Activated T-cell treated with anti-CD3 and anti-CD28 coated beads for 48 hours (primary cell): ENCODE measurements around the gene DIP2C.
A peak's percentile ranks its signal among the peaks of the same experiment; 100 is the strongest.
"Not testable (repeated sequence)": the region's sequence is repeated elsewhere in the genome, so short reads cannot be mapped to it uniquely, and the experiment has no call there.

ENCODE experiments used
- DNase-seq: peaks from one replicate; pipeline ENCODE4 v3.0.0-alpha.2; 2020; ENCODE audit warnings: low read depth

The DIP2C gene

GRCh38 chr10:349081-349480 lies 340.4 kb downstream of the DIP2C start:
- no peak for DNase-seq

- DNase-seq, result no peak
Observed at GRCh38 chr10:348456-348855, 341.0 kb downstream of the DIP2C start.

DNA sequence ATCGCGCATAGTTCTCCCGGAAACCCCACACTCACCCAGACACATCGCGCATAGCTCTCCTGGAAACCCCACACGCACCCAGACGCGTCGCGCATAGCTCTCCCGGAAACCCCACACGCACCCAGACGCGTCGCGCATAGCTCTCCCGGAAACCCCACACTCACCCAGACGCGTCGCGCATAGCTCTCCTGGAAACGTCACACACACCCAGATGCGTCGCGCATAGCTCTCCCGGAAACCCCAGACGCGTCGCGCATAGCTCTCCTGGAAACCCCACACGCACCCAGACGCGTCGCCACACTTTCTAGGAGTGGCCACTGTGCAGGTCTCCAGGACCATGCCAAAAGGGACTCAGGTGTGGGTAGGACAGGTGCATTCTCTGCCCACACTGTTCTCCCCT lies 341.7 kb downstream of the DIP2C start:
- not testable (repeated sequence) for DNase-seq

DNA sequence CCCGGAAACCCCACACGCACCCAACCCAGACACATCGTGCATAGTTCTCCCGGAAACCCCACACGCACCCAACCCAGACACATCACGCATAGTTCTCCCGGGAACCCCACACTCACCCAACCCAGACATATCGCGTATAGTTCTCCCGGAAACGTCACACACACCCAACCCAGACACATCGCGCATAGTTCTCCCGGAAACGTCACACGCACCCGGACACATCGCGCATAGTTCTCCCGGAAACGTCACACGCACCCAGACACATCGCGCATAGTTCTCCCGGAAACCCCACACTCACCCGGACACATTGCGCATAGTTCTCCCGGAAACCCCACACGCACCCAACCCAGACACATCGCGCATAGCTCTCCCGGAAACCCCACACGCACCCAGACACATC lies 342.3 kb downstream of the DIP2C start:
- DNase-seq, result not testable (repeated sequence)

DNA sequence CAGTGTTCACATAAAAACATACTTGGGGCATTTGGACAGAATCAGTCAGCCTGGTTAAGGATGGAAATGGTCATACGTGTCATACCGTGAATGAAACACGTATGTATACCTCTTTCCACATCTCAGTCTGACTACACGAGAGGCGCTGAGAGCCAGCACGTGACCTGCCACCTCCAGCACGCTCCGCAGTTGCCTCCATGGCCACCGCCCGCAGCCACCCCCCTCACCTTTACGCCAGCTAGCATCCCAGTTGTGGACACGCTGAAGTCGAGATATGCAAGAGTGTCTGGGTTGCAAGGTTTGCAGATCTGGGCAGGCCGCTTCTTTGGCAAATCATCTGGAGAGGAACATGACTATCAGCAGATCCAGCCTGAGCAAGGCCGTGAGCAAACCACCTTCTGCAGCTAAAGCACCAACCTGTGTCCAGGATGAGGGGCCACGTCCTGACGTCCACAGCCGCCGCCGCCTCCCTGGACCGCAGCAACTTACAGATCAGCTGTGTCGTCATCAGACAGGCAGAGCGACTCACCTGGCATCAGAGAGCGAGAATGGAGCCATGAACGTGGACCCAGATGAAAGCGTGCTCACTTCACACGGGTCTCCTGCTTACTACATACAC lies 344.8 kb downstream of the DIP2C start:
- no peak for DNase-seq

GRCh38 chr10:343231-344220 lies 345.9 kb downstream of the DIP2C start:
- DNase-seq, result no peak

- no peak for DNase-seq
Observed at GRCh38 chr10:341081-341740, 348.3 kb downstream of the DIP2C start.

- DNase-seq, result no peak
Observed at GRCh38 chr10:340646-341045, 348.8 kb downstream of the DIP2C start.

DNA sequence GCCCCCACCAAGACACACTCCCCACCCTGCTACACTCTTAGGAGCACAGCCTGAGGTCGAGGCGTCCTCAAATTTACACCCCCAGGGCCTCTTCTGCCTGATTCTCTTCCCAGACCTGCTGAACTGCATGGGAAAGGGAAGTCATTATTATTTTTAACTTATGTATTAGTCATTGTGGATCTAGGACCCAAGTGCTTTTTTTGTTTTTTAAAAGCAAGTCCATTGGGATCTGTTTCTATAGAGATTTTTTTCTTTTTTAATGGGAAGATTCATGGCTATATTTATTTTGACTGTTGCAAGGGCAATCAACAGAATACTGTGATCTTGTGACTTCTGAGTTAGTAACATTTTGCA lies 350.5 kb downstream of the DIP2C start:
- no peak for DNase-seq

DNA sequence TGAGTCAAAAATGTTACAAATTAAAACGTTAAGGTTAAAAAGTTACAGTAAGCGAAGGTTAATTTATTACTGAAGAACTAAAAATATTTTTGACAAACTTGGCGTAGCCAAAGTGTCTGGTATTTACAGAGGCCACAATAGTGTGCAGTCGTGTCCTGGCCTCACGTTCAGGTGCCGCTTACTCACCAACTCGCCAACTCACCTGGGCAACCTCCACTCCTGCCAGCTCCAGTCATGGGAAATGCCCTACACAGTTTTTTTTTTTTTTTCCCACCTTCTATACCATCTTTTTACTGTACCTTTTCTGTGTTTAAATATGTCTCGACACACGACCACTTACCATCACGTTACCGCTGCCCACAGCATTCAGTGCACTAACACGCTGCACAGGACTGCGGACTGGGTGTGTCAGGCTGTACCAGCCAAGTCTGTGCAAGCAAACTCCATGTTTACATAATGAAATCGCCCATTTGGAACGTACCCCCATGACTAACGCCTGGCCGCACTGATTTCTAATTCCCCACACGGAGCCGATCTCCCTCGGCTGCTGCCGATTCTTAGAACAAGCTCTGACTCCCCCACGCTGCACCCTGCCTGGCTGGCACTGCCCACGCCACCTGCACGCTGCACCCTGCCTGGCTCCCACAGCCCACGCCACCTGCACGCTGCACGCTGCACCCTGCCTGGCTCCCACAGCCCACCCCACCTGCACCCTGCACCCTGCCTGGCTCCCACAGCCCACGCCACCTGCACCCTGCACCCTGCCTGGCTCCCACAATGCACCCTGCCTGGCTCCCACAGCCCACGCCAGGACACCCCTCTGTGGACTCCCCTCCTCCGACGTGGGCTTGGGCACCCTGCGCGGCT lies 351.1 kb downstream of the DIP2C start:
- DNase-seq, result no peak

DNA sequence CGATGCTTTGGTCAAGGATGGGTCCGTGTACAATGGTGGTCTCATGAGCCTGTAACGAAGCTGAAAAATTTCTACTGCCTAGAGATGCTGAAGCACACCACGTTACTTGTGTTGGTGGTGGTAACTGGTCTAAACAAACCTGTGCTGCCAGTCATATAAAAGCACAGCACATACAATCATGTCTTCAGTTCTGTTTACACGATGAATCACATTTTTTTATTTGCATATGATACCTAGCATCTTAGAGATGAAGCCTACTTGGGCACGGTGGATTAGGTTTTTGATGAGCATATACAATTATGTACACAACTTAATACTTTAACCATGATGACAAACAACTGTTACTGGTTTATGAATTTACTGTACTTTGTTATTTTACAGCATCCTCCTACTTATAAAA lies 353.2 kb downstream of the DIP2C start:
- no peak for DNase-seq

GRCh38 chr10:335151-335800 lies 354.2 kb downstream of the DIP2C start:
- no peak for DNase-seq

DNA sequence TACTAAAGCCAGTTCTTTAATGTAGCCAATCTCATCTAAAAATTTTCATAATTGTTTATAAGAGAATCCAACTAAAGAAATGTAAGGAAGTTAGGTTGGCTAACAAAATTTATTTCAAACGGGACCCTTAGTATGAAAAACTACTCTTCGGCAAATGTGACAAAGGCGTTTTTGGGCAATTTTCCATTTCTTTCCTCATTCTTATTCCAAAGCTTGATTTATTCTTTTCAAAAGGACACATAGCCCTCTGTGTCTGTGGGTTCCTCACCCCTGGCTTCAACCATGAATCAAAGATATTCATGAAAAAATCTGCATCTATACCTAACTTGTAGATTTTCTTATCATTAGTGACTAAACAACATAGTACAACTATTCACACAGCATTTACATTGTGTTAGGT lies 358.3 kb downstream of the DIP2C start:
- no peak for DNase-seq

DNA sequence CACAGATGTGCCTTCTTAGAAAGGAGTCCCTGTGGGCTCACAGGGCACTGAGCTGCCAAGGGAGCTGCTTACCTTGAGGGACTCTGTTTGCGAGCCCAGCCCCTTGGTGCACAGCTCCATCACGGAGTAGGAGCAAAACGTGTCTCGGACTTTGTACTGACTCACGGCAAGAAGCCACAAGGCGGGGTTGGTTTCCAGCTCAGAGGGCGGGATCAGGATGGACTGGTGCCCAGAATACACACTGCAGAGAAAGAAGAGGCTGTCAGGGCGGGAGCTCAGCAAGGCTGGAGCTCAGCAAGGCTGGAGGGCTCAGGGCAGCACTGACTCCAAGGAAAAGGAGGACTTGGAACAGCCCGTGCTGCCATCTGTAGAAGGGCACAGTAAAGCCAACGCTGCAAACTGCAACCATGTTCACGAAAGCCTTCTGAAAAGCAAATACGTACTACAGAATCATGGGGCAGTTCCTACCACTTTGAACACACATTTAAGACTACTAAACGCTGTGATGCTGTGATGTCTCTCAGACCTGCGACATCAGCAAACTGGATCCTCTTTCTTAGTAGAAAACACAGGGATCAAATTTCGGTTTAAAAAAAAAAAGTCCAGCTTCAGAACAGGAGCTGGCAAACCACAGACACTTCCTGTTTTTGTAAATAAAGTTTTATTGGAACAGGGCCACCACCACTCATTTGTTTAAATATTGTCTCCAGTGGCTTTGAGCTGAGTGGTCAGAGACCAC lies 359.9 kb downstream of the DIP2C start:
- DNase-seq, result peak; percentile 12

GRCh38 chr10:327889-328852 lies 361.3 kb downstream of the DIP2C start:
- DNase-seq, result no peak

DNA sequence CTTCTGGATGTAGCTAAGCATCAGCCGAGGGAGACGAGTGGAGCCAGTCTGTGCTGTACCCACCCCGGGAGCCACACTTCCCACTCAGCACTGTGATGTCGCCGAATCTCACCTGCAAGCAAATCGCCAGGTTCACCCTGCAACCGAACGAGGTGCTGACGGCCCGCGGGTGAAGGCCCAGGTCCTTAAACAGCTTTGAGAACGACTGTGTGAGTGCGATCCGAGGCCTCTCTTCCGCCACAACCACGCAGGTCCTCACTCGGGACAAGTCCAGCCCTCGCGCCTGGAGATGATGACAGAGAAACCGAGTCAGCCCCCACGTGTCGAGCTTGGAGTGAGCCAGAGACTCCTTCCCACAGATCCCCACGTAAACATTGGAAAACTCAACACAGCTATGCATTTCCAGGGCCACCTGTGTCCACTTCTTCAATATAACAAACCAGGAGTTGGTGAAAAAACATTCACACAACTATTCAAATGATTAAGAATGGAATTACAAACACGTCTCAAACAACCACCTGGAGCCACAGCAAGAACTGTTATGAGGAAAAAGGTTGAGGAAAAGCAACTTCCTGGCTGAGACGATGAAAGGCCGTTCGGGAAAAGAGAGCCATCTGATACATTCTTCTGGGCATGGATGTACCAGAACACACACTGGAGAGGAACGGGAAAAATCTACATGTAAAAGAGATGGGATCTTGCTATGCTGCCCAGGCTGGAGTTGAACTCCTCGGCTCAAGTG lies 362.4 kb downstream of the DIP2C start:
- no peak for DNase-seq

DNA sequence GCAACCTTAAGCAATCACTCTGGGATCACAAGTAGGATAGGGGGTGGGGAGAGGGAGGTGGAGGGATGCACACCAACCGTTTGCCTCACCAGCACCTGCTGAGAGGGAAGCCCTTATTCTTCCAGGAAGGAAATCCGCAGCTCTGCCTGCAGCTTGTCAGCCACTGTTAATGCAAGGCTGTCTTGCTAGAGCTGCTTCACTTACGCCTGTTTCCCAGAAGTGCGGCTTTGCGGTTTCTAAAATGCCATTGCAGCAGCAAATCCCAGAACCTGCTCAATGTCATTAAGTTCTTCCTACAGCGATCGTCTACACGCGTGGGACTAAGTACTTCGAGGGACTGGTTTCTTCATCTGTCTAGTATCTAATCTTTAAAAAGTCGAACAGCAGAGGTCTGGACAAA lies 363.1 kb downstream of the DIP2C start:
- no peak for DNase-seq

DNA sequence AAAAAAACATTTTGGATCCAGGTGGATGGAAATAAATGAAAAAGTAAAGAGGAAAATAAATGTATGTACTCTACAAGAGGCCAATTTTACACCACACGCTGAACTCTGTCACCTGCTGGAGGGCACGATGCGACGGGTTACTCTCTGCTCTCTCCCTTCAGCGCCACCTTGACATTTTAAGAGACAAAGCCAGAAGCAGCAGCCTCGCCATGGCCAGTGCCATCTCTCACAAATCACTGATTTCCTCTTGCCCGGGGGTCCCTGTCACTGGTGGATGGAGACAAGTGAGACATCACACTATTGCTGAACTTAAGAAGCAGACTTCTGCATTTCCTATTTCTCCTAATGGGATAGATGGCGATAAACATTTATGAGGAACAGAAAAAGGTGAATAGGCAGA lies 364.2 kb downstream of the DIP2C start:
- no peak for DNase-seq

DNA sequence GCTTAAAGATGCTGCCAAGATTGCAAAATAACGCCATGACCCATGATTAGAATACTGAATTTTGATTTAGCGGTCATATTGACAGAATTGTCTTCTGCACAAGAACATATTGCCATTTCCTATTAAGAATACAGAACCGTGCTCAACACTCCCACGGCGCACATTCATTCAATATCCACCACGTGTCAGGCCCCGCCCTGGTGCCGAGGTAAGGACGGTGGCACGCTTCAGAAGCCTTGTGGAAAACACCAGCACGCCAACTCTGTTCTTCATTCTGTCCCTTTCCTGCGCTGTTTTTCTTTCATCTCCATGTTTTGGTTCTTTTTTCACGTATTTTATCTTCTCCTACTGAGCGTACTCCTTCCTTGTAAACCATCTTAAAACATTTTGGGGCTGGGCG lies 364.9 kb downstream of the DIP2C start:
- no peak for DNase-seq
